ENCODE data around the gene ZBTB7C.

The ZBTB7C gene

DNA sequence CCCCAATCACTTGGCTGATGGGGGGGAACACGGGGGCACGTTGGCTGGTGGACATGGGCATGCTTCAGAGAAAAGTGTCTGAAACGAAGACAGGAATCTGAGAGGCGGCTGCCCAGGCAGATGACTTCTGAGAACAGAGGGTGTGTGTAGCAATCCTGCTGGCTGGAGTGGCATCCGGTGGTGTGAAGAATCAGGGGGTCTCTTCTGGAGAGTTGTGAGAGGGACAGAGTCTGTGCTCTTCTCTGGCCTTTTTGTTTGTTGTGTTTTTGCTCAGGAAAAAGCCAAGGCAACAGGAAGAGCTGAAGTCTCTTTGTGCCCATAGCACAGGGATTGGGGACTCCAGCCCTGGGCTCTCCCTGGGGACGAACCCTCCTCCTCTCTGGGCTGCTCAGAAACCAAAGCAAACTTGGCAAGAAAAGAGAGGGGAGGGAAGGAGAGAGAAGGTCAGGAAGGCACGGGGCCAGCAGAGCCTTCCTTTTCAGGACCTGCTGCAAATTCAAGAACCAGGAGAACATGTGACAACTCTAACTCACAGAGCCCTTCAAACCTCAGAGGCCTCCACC lies 381.7 kb downstream of the ZBTB7C start:
- DNase-seq = no peak

DNA sequence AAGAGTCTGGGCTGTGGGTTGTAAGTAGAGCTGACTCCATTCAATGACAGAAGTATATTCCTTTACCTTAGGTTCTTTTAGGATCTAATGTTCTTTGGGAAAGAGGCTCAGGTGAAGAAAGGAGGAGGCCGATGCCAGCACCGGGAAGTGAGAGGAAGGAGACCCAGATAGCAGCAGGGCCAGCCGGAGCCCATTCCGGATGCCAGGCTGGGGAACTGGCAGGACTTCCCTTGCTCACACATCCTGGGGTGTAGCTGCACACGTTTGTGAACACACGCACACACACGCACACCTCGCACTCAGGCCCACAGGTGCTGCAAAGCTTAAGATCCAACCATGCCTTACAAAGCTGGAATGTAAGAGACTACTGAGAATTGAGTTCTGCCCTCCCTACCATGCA lies 383.0 kb downstream of the ZBTB7C start:
- DNase-seq = no peak

DNA sequence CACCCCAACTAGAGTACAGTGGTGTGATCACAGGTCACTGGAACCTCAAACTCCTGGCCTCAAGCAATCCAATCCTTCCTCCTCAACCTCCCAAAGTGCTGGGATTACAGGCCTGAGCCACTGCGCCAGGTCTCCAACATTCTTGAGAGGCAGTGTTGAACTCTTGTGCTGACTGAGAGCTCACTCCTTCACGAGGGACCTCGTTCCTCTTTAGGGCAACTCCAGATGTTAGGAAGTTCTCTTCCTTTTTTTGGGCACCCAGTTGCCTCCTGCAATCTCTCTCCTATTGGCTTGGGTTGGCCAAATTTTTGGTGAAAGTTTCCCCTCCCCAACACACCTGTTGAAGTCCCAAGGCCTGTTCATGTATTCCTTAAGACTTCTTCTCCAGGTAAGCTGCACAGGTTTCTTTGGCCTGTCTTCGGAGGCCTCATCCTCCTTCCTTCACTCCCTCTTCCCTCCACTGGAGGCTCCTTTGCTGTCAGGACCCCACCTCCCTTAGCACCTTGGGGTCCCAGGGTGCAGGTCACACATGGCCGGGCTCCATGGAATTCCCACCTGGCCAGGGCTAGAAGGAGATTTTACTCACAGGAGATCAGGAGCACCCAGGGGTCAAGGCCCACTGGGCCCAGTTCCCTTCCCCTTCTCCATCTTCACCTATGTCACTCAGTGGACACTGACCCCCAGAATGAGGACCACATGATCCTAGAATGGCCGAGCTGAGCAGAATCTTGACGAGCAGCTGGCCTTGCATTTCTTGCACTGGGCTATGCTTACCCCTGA lies 384.1 kb downstream of the ZBTB7C start:
- DNase-seq = no peak

- DNase-seq = no peak
Measured at GRCh38 chr18:48024009-48024512, 385.1 kb downstream of the ZBTB7C start.

GRCh38 chr18:48023334-48024008 lies 385.7 kb downstream of the ZBTB7C start:
- peak; percentile 27 for DNase-seq

DNA sequence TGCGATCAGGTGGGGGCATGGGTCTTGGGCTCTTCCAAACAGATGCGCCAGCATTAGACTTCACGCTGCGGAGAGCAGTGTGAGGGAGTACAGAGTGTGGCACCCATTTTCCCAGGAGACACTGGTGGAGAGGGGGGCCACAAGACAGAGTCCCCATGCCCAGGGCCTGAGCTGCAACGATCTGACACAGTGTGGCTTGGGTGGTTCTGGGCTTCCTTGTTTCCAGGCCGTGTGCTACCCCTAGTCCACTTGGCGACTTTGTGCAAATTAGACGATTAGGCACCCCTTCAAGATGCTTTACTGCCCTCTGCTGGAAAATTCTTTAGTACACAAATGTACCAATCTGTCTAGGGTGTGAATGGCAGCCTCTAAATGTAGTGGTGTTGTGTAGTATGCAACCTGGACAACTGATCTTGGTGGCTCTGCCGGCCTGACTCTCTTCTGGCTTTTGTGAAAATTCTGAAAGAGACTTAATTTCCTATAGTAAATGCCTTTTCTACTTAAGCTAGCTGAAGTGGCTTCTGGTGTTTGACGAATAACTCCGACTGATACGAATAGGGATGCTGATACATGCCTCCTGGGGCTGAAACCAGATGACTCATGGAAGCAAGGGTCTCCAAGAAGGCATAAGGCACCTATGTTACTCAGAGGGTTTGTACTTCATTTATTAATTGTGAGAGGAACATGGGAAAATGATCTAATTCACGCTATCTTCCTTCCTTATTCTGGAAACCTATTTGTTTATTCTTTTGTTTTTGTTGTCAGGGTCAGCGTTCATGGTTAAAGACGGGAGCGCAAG lies 386.5 kb downstream of the ZBTB7C start:
- peak; percentile 61 for DNase-seq

GRCh38 chr18:48022021-48022420 lies 387.2 kb downstream of the ZBTB7C start:
- DNase-seq = no peak

GRCh38 chr18:48021273-48021914 lies 387.8 kb downstream of the ZBTB7C start:
- no peak for DNase-seq

DNA sequence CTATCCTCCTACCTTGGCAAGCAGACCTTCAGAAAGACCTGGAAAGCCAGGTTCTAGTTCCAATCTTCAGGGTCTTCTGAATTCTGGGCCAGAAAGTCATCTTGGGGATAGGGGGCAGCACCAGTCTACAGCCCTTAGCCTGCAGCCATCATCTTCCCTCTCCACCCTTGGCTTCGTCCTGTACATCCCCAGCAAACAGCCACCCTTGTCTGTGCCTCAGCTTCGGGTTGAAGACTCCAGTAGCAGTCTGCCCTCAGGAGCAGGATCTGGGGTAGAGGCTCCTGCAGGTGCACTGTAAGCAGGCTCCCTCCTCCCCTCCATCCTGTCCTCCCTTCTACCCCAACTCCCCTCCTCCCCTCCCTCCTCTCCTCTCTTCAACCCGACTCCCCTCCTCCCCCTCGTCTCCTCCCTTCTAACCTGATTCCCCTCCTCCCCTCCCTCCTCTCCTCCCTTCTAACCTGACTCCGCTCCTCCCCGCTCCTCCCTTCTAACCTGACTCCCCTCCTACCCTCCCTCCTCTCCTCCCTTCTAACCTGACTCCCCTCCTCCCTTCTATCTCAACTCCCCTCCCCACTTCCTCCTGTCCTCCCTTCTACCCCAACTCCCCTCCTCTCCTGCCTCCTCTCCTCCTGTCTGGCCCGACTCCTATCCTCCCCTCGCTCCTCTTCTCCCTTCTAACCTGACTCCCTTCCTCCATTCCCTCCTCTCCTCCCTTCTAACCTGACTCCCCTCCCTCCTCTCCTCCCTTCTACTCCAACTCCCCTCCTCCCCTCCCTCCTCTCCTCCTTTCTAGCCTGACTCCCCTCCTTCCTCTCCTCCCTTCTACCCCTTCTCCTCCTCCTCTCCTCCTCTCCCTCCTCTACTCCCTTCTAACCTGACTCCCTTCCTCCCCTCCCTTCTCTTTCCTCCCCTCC lies 388.6 kb downstream of the ZBTB7C start:
- no peak for DNase-seq

- no peak for DNase-seq
Measured at GRCh38 chr18:48019557-48020325, 389.4 kb downstream of the ZBTB7C start.

DNA sequence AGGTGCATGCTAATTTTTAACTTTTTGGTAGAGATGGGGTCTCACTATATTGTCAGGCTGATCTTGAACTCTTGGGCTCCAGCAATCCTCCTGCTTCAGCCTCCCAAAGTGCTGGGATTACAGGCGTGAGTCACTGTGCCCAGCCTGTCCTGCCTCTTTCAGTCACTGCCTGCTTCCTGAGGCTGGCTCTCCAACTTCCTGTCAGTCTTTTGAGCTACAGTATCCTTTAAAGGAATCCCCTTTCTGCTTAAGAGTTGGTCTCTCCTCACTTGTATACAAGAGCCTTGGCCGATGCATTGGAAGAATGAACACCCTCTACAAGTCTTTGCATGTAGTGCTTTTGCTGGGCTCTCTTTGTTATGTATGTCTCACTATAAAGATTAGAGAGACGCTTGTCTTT lies 390.3 kb downstream of the ZBTB7C start:
- no peak for DNase-seq

DNA sequence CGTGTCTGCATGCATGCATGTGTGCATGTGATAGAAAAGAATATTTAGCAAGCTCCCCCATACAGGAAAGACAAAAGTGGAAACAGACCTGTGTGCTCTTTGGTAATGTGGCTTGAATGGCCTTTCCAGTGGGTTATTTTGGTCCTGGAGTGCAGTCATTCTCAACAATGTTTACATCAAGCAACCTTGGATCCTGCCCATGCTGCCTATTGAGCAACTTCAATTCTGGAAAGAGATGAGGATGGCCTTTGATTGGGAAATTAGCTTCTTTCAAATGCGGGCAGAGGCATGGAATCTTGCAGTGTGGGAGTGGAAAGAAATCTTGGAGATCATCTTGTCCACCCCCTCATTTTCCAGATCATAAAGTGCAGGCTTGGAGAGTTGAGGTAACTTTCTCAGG lies 391.5 kb downstream of the ZBTB7C start:
- DNase-seq = no peak

DNA sequence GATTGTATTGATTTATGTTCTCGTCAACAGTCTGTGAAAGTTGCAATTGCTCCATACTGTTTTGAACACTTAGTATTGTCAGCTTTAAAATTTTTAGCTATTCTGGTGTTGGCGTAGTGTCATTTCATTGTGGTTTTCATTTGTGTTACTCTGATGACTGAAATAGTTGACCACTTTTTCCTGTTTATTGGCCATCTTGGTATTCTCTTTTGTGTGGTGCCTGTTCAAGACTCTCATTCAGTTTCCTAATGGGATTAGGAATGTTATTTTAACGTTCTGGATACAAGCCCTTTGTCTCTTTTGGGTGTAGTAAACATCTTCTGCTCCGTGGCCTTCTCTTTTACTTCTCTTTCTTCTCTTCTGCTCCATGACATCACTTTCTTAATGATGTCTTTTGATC lies 396.0 kb downstream of the ZBTB7C start:
- DNase-seq = no peak

DNA sequence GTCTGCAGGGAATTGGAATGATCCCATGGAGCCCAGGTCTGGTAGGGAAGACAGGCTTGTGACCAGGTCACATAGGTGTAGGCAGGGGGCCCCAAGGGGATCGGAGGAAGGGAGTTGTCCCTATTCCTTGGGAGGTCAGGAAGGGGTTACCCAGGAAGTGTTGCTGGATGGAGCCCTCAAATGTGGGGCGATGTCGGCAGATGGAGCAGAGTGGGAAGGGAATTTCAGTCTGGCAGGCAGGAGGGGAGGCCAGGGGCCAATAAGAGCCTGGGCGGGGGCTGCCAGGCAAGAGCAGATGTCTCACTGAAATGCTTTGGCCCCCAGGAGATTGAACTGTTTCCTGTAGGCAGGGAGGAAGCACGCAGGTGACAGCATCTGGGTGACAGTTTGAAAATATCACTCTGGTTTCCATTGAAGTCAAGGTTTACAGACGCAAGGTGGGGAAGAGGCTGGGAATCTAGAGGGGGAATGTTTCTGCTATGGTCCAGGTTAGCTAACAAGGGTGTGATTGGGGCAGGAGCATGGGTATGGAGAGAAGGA lies 397.2 kb downstream of the ZBTB7C start:
- no peak for DNase-seq

DNA sequence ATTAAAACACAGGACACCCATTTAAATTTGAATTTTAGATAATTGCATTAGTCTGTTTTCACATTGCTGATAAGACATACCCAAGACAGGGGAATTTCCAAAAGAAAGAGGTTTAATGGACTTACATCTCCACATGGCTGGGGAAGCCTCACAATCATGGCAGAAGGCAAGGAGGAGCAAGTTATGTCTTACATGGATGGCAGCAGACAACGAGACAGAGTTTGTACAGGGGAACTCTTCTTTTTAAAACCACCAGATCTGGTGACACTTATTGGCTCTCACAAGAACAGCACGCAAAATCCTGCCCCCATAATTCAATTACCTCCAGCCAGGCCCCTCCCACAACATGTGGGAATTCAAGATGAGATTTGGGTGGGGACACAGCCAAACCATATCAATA lies 398.9 kb downstream of the ZBTB7C start:
- DNase-seq = no peak

DNA sequence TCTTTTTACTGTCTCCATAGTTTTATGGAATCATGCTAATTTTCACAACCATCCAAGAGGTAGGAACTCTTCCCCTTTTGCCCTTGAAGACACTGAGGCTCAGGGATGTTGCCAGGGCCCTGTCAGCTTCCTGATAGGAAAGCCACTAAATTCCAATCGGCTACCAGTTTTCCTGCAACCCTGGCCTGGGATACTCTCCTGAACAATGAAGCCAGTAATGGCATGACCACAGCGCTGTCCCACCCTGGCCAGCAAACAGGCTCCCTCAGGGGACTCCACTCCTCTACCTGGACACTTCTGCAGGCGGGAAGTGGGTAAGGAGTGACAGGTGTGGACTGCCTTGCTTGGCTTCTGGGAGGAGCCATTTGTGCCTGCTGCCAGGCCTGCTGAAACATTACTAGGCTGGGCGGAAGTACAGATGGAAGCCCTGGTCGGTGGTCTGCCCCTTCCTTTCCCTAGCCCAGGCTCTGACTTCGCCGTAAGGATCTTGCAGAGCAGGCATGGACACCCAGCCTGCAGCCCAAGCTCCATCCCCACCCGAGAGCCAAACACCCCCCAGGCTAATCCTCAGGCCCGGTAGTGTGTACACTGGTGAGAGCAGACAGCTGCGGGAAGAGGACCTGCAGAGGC lies 400.0 kb downstream of the ZBTB7C start:
- DNase-seq = no peak

DNA sequence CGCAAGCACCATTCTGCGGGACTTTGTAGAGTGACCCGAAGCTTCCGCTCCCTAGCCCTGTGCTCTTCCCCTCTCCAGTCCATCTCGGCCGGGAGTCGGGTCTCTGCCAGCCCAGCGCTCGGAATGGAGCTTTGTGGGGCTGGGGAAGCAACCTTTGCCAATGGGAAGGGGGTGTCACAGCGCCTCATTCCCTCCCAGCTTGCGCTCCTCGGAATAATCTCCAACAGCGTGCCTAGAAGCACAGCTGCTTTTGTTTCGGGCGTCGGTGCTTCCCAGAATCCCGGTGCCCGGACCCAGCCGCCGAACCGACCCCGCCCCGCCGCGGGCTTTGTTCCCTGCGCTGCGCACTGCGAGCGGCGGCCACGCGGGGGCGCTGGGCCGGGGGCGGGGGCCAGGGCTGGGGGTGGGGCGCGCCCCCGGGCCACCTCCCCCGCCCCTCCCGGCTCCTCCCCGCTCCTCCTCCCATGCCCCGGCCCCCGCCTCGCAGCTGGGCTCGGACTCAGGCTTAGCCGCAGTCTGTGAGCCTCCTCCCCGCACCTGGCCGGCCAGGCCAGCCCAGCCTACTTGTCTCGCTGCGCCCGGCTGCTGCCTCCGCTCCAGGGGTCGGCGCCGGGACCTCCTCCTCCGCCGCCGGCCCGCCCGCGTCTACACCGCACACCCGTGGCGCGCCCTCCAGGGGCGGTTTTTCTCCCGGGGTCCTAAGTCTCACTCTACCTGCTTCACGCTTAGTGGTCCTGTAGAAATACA lies 401.1 kb downstream of the ZBTB7C start:
- DNase-seq = peak; percentile 20

- DNase-seq = no peak
Measured at GRCh38 chr18:48007381-48007780, 401.8 kb downstream of the ZBTB7C start.

Measured in activated CD4-positive, alpha-beta T cell treated with anti-CD3 and anti-CD28 coated beads, Interleukin-2, amount 50 U/mL, for 16 hours (primary cell).